BJ (cell line): ENCODE data around the gene SLC23A2. TPM values are rescaled to one million over a fixed set of nuclear protein-coding genes. Genes with fewer than 3 reads are reported as not detected.
"Not testable (repeated sequence)": the region's sequence is repeated elsewhere in the genome, so short reads cannot be mapped to it uniquely, and the experiment has no call there.

Source experiments
- CTCF ChIA-PET: fragments of 350-600 bp; formaldehyde crosslinking; extraction: SDS; loops from one replicate; lab custom pipeline; 2021; ENCODE audit warnings: antibody characterized with exemption, inconsistent platforms; lab: Yijun Ruan, JAX
- POLR2A ChIA-PET: fragments of 300-600 bp; sonication (Branson Sonifier 250); formaldehyde crosslinking; extraction: SDS; loops from one replicate; lab custom pipeline; 2021; ENCODE audit warnings: antibody characterized with exemption; lab: Charles Lee
- DNase-seq: peaks from one replicate; pipeline ENCODE4 v3.0.0-alpha.2; 2011; ENCODE audit warnings: low read depth
- H3K27me3 ChIP-seq: 2 replicates; pipeline ENCODE4 v1.6.0; 2011; ENCODE audit warnings: low read length; ENCODE audit not compliant: control insufficient read depth, insufficient read depth
- H3K36me3 ChIP-seq: 2 replicates; pipeline ENCODE4 v1.5.1; 2011; ENCODE audit warnings: low read length; ENCODE audit not compliant: control insufficient read depth, insufficient read depth
- H3K4me3 ChIP-seq: 2 replicates; pipeline ENCODE4 v1.5.1; 2011; ENCODE audit warnings: low read depth, mild to moderate bottlenecking, control low read depth, low read length
- polyA plus RNA-seq: library from polyadenylated mRNA; depleted of rRNA; stranded (reverse); fragments of >200 nt; gene quantifications from 2 replicates; pipeline ENCODE4 v1.2.3, GENCODE V29; 2011
- TF ChIP-seq, protein P1 (sequence below): IDR thresholded peaks from 2 replicates; pipeline ENCODE4 v1.5.1; 2011; ENCODE audit warnings: low read depth, mild to moderate bottlenecking, control low read depth, inconsistent platforms, low read length, moderate library complexity; ENCODE audit not compliant: insufficient read depth

The SLC23A2 gene
- polyA plus RNA-seq, 1 experiment: 11.2 TPM

DNA sequence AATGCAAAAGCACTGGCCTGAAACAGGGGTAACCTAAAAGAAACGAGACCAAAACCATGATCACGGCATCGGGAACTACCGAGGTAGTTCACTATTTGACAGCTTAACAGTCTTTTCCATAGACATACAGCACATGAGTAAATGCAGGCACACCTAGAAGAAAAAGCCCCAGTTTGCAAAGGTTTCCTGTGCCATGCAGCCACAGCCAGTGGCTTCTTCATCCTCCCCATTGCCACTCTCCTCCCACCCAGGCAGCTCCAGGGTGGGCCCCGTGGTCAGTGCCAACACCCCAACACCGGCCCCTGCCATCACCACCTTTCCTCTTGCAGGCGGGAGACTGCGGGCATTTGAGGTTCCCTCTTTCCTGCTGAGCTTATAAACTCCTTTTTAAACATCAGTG is 115.4 kb downstream of the SLC23A2 start:
- no peak for DNase-seq
- ChIA-PET POLR2A (no interaction called here), CTCF (no interaction called here)
- no peak overlapping the region for H3K4me3 ChIP-seq
- H3K36me3 ChIP-seq: no peaks in the 10 kb centered on the region
- H3K27me3 ChIP-seq: no peaks in the 10 kb centered on the region
- TF ChIP-seq, protein P1, sequence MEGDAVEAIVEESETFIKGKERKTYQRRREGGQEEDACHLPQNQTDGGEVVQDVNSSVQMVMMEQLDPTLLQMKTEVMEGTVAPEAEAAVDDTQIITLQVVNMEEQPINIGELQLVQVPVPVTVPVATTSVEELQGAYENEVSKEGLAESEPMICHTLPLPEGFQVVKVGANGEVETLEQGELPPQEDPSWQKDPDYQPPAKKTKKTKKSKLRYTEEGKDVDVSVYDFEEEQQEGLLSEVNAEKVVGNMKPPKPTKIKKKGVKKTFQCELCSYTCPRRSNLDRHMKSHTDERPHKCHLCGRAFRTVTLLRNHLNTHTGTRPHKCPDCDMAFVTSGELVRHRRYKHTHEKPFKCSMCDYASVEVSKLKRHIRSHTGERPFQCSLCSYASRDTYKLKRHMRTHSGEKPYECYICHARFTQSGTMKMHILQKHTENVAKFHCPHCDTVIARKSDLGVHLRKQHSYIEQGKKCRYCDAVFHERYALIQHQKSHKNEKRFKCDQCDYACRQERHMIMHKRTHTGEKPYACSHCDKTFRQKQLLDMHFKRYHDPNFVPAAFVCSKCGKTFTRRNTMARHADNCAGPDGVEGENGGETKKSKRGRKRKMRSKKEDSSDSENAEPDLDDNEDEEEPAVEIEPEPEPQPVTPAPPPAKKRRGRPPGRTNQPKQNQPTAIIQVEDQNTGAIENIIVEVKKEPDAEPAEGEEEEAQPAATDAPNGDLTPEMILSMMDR: no peak

DNA sequence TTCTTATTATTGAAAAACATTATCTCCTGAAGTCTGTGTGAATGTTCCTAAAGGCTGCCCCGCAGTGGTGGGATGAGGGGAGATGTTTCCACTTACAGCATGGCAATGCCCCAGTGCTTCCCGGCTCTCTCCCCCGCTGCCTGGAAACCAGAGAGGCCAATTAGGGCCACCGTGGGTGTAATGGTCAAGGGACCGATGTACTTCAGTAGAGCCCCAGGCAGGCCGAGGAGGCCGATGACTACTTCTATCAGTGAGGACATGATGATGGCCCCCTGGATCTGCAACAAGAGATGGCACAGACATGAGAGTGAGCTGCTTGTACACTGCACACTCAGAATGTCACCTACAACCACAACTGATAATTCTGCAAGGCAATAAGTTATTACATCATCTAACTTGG is 117.8 kb downstream of the SLC23A2 start:
- H3K36me3 ChIP-seq: no peaks in the 10 kb centered on the region
- H3K4me3 ChIP-seq: no peak overlapping the region
- DNase-seq: no peak
- ChIA-PET CTCF (no interaction called here), POLR2A (no interaction called here)
- H3K27me3 ChIP-seq: no peaks in the 10 kb centered on the region
- TF ChIP-seq, protein P1: no peak

GRCh38 chr20:4883051-4883450 is 118.3 kb downstream of the SLC23A2 start:
- Histone ChIP-seq H3K4me3 (no peak overlapping the region), H3K27me3 (no peaks in the 10 kb centered on the region), H3K36me3 (no peaks in the 10 kb centered on the region)
- POLR2A ChIA-PET: no interaction called here
- TF ChIP-seq, protein P1: no peak
- DNase-seq: no peak
- CTCF ChIA-PET: no interaction called here

GRCh38 chr20:4881006-4881730 is 120.1 kb downstream of the SLC23A2 start:
- H3K4me3 ChIP-seq: no peak overlapping the region
- no peaks in the 10 kb centered on the region for H3K27me3 ChIP-seq
- no peak for DNase-seq
- CTCF ChIA-PET: interaction anchor here (0.6 kb wide), 1 partner anchor 23 kb away, joined by 3 read pairs; no protein-coding TSS in a partner anchor
- POLR2A ChIA-PET: no interaction called here
- H3K36me3 ChIP-seq: no peaks in the 10 kb centered on the region
- TF ChIP-seq, protein P1: no peak

DNA sequence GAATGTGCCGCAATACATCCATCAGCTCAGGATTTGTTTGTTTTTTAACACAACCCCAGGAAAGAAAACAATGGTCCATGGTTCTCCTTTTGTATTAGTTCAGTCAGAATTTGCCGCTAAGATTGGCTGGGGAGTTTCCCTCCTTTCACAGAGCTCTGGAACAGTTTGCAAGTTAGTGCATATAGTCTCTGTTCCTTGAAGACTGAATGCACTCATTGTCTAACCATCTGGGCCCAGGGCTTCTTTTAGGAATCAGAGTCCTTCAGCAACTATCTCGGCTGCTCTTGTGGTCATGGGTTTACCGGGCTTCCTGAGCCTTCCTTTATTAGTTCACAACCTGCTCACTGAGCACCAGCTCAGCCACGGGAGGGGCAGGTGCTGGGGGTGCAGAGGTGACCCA is 121.3 kb downstream of the SLC23A2 start:
- CTCF ChIA-PET: interaction anchor here (1.0 kb wide), 1 partner anchor 12 kb away, joined by 4 read pairs; no protein-coding TSS in a partner anchor
- no peak for DNase-seq
- POLR2A ChIA-PET: no interaction called here
- H3K4me3 ChIP-seq: no peak overlapping the region
- TF ChIP-seq, protein P1: no peak
- H3K27me3 ChIP-seq: no peaks in the 10 kb centered on the region
- no peaks in the 10 kb centered on the region for H3K36me3 ChIP-seq

DNA sequence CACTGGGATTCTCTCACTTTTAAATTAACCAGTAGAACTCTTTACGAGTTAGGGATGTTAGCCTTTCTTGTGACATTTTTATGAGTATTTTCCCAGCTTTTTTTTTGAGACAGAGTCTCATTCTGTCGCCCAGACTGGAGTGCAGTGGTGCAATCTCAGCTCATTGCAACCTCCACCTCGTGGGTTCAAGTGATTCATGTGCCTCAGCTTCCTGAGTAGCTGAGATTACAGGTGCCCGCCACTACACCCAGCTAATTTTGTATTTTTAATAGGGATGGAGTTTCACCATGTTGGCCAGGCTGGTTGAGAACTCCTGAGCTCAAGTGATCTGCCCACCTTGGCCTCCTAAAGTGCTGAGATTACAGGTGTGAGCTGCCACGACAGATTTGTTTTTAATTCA is 123.2 kb downstream of the SLC23A2 start:
- CTCF ChIA-PET: interaction anchor here (1.6 kb wide), 1 partner anchor 13 kb away, joined by 3 read pairs; no protein-coding TSS in a partner anchor
- H3K27me3 ChIP-seq, H3K36me3 ChIP-seq, POLR2A ChIA-PET, H3K4me3 ChIP-seq, DNase-seq: not testable (repeated sequence)
